GM12878 (cell line): ENCODE measurements around the gene ZIC2. TPM values are rescaled to one million over a fixed set of nuclear protein-coding genes. Genes with fewer than 3 reads are reported as not detected.

ENCODE experiments used
- ATAC-seq: fragments of 200-7000 bp; cut with Tn5 transposase; 3 replicates; pipeline ENCODE4 v1.9.1; 2020; ENCODE audit warnings: mild to moderate bottlenecking, moderate library complexity
- BruUV-seq: library from RNA; stranded (reverse); fragments of 400-500 nt; replicated peaks from 2 replicates; lab custom pipeline; 2021; lab: Mats Ljungman, UMichigan
- CTCF ChIA-PET: fragments of 300-600 bp; sonication (Branson Sonifier 250); formaldehyde crosslinking; extraction: SDS; loops from one replicate; lab custom pipeline; 2021; ENCODE audit warnings: inconsistent platforms; lab: Yijun Ruan, JAX
- POLR2A ChIA-PET: fragments of 350-600 bp; formaldehyde crosslinking; extraction: SDS; loops from one replicate; lab custom pipeline; 2021; ENCODE audit warnings: inconsistent platforms; lab: Charles Lee
- RAD21 ChIA-PET: fragments of 300-600 bp; sonication (Branson Sonifier 250); formaldehyde crosslinking; loops from one replicate; lab custom pipeline; 2023; ENCODE audit warnings: antibody characterized with exemption; ENCODE audit not compliant: unreplicated experiment; lab: Charles Lee
- SMC1A ChIA-PET: fragments of 300-600 bp; sonication (Branson Sonifier 250); formaldehyde crosslinking; loops from one replicate; lab custom pipeline; 2023; ENCODE audit not compliant: unreplicated experiment, uncharacterized antibody; lab: Charles Lee
- DNase-seq: peaks from one replicate; pipeline ENCODE4 v3.0.0-alpha.2; 2011; ENCODE audit warnings: low read depth, low spot score
- FAIRE-seq: peaks from 3 replicates; lab custom pipeline; 2011; peaks lifted over from hg19 to GRCh38; lab: Jason Lieb, UNC
- H2AFZ ChIP-seq: 2 replicates; pipeline ENCODE4 v1.6.0; 2011; ENCODE audit warnings: low read depth, low read length, control low read depth; ENCODE audit not compliant: control insufficient read depth
- H3K27ac ChIP-seq: 2 replicates; pipeline ENCODE4 v1.5.1; 2011; ENCODE audit warnings: control low read depth; ENCODE audit not compliant: control insufficient read depth, insufficient read depth
- H3K27me3 ChIP-seq, 2 experiments: replicated peaks in 1 of 2; 2 replicates each; pipeline versions ENCODE4 v1.6.0 to v1.6.1; 2011; ENCODE audit warnings: low read length in 1 of 2; ENCODE audit not compliant: control insufficient read depth in 2 of 2, insufficient read depth in 2 of 2
- H3K36me3 ChIP-seq, 2 experiments: 2 replicates each; pipeline ENCODE4 v1.5.1; 2011; ENCODE audit warnings: low read length in 1 of 2; ENCODE audit not compliant: control insufficient read depth in 2 of 2, insufficient read depth in 2 of 2
- H3K4me1 ChIP-seq: 2 replicates; pipeline ENCODE4 v1.6.1; 2011; ENCODE audit warnings: mild to moderate bottlenecking, low read length, moderate library complexity, mixed read lengths; ENCODE audit not compliant: control insufficient read depth, insufficient read depth
- H3K4me2 ChIP-seq: 2 replicates; pipeline ENCODE4 v1.6.0; 2011; ENCODE audit warnings: control low read depth; ENCODE audit not compliant: control insufficient read depth, insufficient read depth
- H3K4me3 ChIP-seq: fragments of 200-600 bp; sonication (generic); 2 replicates; pipeline ENCODE4 v1.5.1; 2016
- H3K79me2 ChIP-seq: 2 replicates; pipeline ENCODE4 v1.6.0; 2011; ENCODE audit warnings: low read length; ENCODE audit not compliant: control insufficient read depth, insufficient read depth
- H3K9ac ChIP-seq: 2 replicates; pipeline ENCODE4 v1.8.0; 2011; ENCODE audit warnings: low read length, control low read depth, mixed read lengths; ENCODE audit not compliant: control insufficient read depth, insufficient read depth
- H3K9me3 ChIP-seq: replicated peaks from 3 replicates; pipeline ENCODE4 v1.5.1; 2011; ENCODE audit warnings: mild to moderate bottlenecking, low read length; ENCODE audit not compliant: control insufficient read depth, insufficient read depth
- H4K20me1 ChIP-seq: 2 replicates; pipeline ENCODE4 v1.6.0; 2011; ENCODE audit not compliant: control insufficient read depth, insufficient read depth
- ATF3 ChIP-seq: IDR thresholded peaks from 2 replicates; pipeline ENCODE4 v1.6.1; 2011; ENCODE audit warnings: low read depth, mild to moderate bottlenecking, low read length, moderate library complexity, borderline replicate concordance; ENCODE audit errors: extremely low read depth
- BHLHE40 ChIP-seq, 2 experiments: fragments of 450-650 bp in 1 of 2; IDR thresholded peaks; 2 replicates each; pipeline ENCODE4 v1.6.1; 2011 to 2017; ENCODE audit warnings: low read depth in 2 of 2, borderline replicate concordance in 1 of 2, improper control_type of control experiment in 1 of 2, low read length in 1 of 2, mild to moderate bottlenecking in 1 of 2
- BMI1 ChIP-seq: fragments of 450-650 bp; IDR thresholded peaks from 2 replicates; pipeline ENCODE4 v1.6.1; 2016; ENCODE audit warnings: mild to moderate bottlenecking, moderate library complexity, borderline replicate concordance
- EED ChIP-seq: sonication (generic); IDR thresholded peaks from 2 replicates; pipeline ENCODE4 v1.6.1; 2016; ENCODE audit warnings: antibody characterized with exemption, low read depth
- EGR1 ChIP-seq, 2 experiments: IDR thresholded peaks; 1 replicate in 1 of 2; 2 replicates in 1 of 2; pipeline ENCODE4 v1.6.1; 2011 to 2012; ENCODE audit warnings: low read depth in 2 of 2, low read length in 2 of 2, borderline replicate concordance in 1 of 2, mild to moderate bottlenecking in 1 of 2, moderate library complexity in 1 of 2
- EZH2 ChIP-seq: IDR thresholded peaks from 2 replicates; pipeline ENCODE4 v1.6.1; 2012; ENCODE audit warnings: low read depth, mild to moderate bottlenecking, control low read depth, inconsistent platforms, low read length, borderline replicate concordance; ENCODE audit not compliant: control insufficient read depth
- KDM1A ChIP-seq: fragments of 200-600 bp; sonication (generic); IDR thresholded peaks from 2 replicates; pipeline ENCODE4 v1.6.1; 2016; ENCODE audit warnings: borderline replicate concordance
- NKRF ChIP-seq: fragments of 450-650 bp; conservative IDR thresholded peaks from 2 replicates; pipeline ENCODE4 v1.6.1; 2017; ENCODE audit warnings: mild to moderate bottlenecking, moderate library complexity
- SMARCA5 ChIP-seq: fragments of 450-650 bp; IDR thresholded peaks from 2 replicates; pipeline ENCODE4 v1.6.1; 2017; ENCODE audit warnings: mild to moderate bottlenecking
- SMC3 ChIP-seq: IDR thresholded peaks from 2 replicates; pipeline ENCODE4 v1.6.1; 2011; ENCODE audit warnings: low read length, improper control_type of control experiment, borderline replicate concordance
- SUPT20H ChIP-seq: IDR thresholded peaks from 2 replicates; pipeline ENCODE4 v1.6.1; 2011; ENCODE audit warnings: low read depth, mild to moderate bottlenecking, low read length, moderate library complexity, borderline replicate concordance; ENCODE audit not compliant: control insufficient read depth
- TCF3 ChIP-seq: IDR thresholded peaks from 2 replicates; pipeline ENCODE4 v1.6.1; 2012; ENCODE audit warnings: low read depth, mild to moderate bottlenecking, low read length, borderline replicate concordance; ENCODE audit not compliant: insufficient read depth
- WRNIP1 ChIP-seq: IDR thresholded peaks from 2 replicates; pipeline ENCODE4 v1.6.1; 2011; ENCODE audit warnings: low read depth, low read length, improper control_type of control experiment, borderline replicate concordance
- YY1 ChIP-seq: IDR thresholded peaks from 2 replicates; pipeline ENCODE4 v1.6.1; 2011; ENCODE audit warnings: low read depth, mild to moderate bottlenecking, low read length
- ZNF24 ChIP-seq: fragments of 450-650 bp; IDR thresholded peaks from 2 replicates; pipeline ENCODE4 v1.6.1; 2017; ENCODE audit warnings: antibody characterized with exemption, mild to moderate bottlenecking
- ZNF687 ChIP-seq: fragments of 450-650 bp; IDR thresholded peaks from 2 replicates; pipeline ENCODE4 v1.6.1; 2017; ENCODE audit warnings: mild to moderate bottlenecking, moderate library complexity
- WGBS: methylation state at CpG from one replicate; pipeline ENCODE4 v1.1.6; 2016; ENCODE audit warnings: low lambda C conversion rate; ENCODE audit not compliant: insufficient replicate concordance, insufficient coverage; ENCODE audit errors: missing lambda C conversion rate; 5-methylcytosine and 5-hydroxymethylcytosine counted together
- in situ Hi-C: fragments of 300-500 bp; cut with MboI; formaldehyde crosslinking; loops from 9 replicates; pipeline ENCODE4 v1.14.3; 2018; ENCODE audit warnings: mixed read lengths
- intact Hi-C: fragments of 100-400 bp; cut with micrococcal nuclease; formaldehyde crosslinking; loops from one replicate; pipeline ENCODE4 v1.14.2; 2022; ENCODE audit not compliant: unreplicated experiment
- polyA plus RNA-seq, 11 experiments: library from polyadenylated mRNA; depleted of rRNA in 4 of 11; unstranded in 6 of 11; stranded (reverse) in 5 of 11; fragments of >200 nt; fragmentation: Nextera tagmentation in 4 of 11; fragmentation: Illumina TruSeq in 1 of 11; extraction: Ambion mirVana in 4 of 11; extraction: Trizol in 1 of 11; gene quantifications; 1 replicate in 1 of 11; 2 replicates in 10 of 11; pipeline versions ENCODE4 v1.2.1 to v1.2.3, GENCODE V29; 2011 to 2016; ENCODE audit warnings: inconsistent platforms in 2 of 11, missing spikeins in 2 of 11, low read depth in 1 of 11
- total RNA-seq, 4 experiments: library from RNA; depleted of rRNA in 3 of 4; stranded (reverse); fragments of >200 nt in 3 of 4; fragmentation: Illumina TruSeq in 1 of 4; extraction: Trizol in 1 of 4; gene quantifications; 2 replicates each; pipeline versions ENCODE4 v1.2.1 to v1.2.3, GENCODE V29; 2013 to 2021

Gene ZIC2
- total and polyA plus RNA-seq, 10 of the 15 experiments (the other 5 are each of a cell fraction or from before 2014, with no cell fraction given), result 0.05 TPM; not detected in 8

GRCh38 chr13:99958406-99959126, 23.0 kb upstream of the ZIC2 start (continued):
- TF ChIP-seq NKRF (no peak), YY1 (no peak), BHLHE40 (IDR thresholded peaks at IDR 0.05; ENCODE audit: borderline replicate concordance in 1 of 2, low read depth in 2 of 2, low read length in 1 of 2) (no peak), EGR1 (IDR thresholded peaks at IDR 0.05; ENCODE audit: borderline replicate concordance in 1 of 2, low read depth in 2 of 2, low read length in 2 of 2) (no peak)
- TF ChIP-seq, all 136 proteins: peak for 0

GRCh38 chr13:99959127-99959539, 22.5 kb upstream of the ZIC2 start:
- no TSS peak for BruUV-seq
- no peaks in the 10 kb centered on the region for H4K20me1 ChIP-seq
- H3K4me2 ChIP-seq, result no peak overlapping the region
- TF ChIP-seq SMARCA5 (no peak), EZH2 (no peak), SMC3 (no peak), EED (no peak), KDM1A (no peak), ZNF687 (no peak), ATF3 (no peak), BMI1 (no peak), ZNF24 (no peak), SUPT20H (no peak), TCF3 (no peak), WRNIP1 (no peak)
- CTCF ChIA-PET, result no interaction called here
- no peak overlapping the region for H3K4me3 ChIP-seq
- FAIRE-seq (no peak), DNase-seq (no peak), ATAC-seq (no peak)
- POLR2A ChIA-PET, result no interaction called here
- peaks cover 12 to 24% of the 10 kb centered on the region in 2 experiments for H3K27me3 ChIP-seq
- H3K36me3 ChIP-seq, result no peaks in the 10 kb centered on the region
- in situ Hi-C loops (no loop called here), intact Hi-C loops (no loop called here)
- WGBS, result 33% methylated on average over 10 of the region's 10 CpGs
- H3K79me2 ChIP-seq, result no peaks in the 10 kb centered on the region
- SMC1A ChIA-PET, result no interaction called here
- H2AFZ ChIP-seq, result no peak overlapping the region
- no peaks in the 10 kb centered on the region for H3K4me1 ChIP-seq
- no peak overlapping the region for H3K27ac ChIP-seq
- H3K9ac ChIP-seq, result no peak overlapping the region
- H3K9me3 ChIP-seq, result no peaks in the 10 kb centered on the region
- RAD21 ChIA-PET, result no interaction called here
